Smooth muscle cell (in vitro differentiated cells): ENCODE results near the gene BABAM2. TPM values are rescaled to one million over a fixed set of nuclear protein-coding genes. Genes with fewer than 3 reads are reported as not detected.

Experiments
- DNase-seq: peaks from one replicate; lab custom pipeline; 2025; ENCODE audit not compliant: unreplicated experiment; lab: John Stamatoyannopoulos, UW
- H2AFZ ChIP-seq: fragments of 200-600 bp; sonication (generic); 2 replicates; pipeline ENCODE4 v1.6.0; 2016; ENCODE audit warnings: antibody characterized with exemption, low read depth, mild to moderate bottlenecking
- H3F3A ChIP-seq: fragments of 200-600 bp; sonication (generic); 2 replicates; pipeline ENCODE4 v1.6.0; 2017; ENCODE audit warnings: antibody characterized with exemption, low read depth
- H3K27ac ChIP-seq: fragments of 200-600 bp; sonication (generic); 2 replicates; pipeline ENCODE4 v1.5.1; 2016; ENCODE audit warnings: low read depth, mild to moderate bottlenecking
- H3K27me3 ChIP-seq: fragments of 200-600 bp; sonication (generic); 2 replicates; pipeline ENCODE4 v1.6.1; 2016; ENCODE audit warnings: low read depth, mild to moderate bottlenecking
- H3K36me3 ChIP-seq: fragments of 200-600 bp; sonication (generic); 2 replicates; pipeline ENCODE4 v1.5.1; 2016; ENCODE audit warnings: low read depth
- H3K4me1 ChIP-seq: fragments of 200-600 bp; sonication (generic); 2 replicates; pipeline ENCODE4 v1.5.1; 2016; ENCODE audit warnings: low read depth
- H3K4me2 ChIP-seq: fragments of 200-600 bp; sonication (generic); 2 replicates; pipeline ENCODE4 v1.6.0; 2016; ENCODE audit warnings: mild to moderate bottlenecking
- H3K4me3 ChIP-seq: fragments of 200-600 bp; sonication (generic); 2 replicates; pipeline ENCODE4 v1.5.1; 2016; ENCODE audit warnings: mild to moderate bottlenecking
- H3K79me2 ChIP-seq: fragments of 200-600 bp; sonication (generic); 2 replicates; pipeline ENCODE4 v1.6.0; 2016; ENCODE audit warnings: low read depth, mild to moderate bottlenecking
- H3K9ac ChIP-seq: fragments of 200-600 bp; sonication (generic); 2 replicates; pipeline ENCODE4 v1.6.0; 2016; ENCODE audit warnings: low read depth
- H3K9me3 ChIP-seq: fragments of 200-600 bp; sonication (generic); replicated peaks from 2 replicates; pipeline ENCODE4 v1.5.1; 2016; ENCODE audit warnings: low read depth
- H4K20me1 ChIP-seq: fragments of 200-600 bp; sonication (generic); 2 replicates; pipeline ENCODE4 v1.6.0; 2016; ENCODE audit warnings: low read depth
- WGBS: methylation state at CpG from one replicate; pipeline ENCODE4 v1.1.7; 2016; ENCODE audit warnings: low lambda C conversion rate; 5-methylcytosine and 5-hydroxymethylcytosine counted together
- polyA plus RNA-seq: library from polyadenylated mRNA; unstranded; fragments of >200 nt; fragmentation: Nextera tagmentation; extraction: Ambion mirVana; gene quantifications from 2 replicates; pipeline ENCODE4 v1.2.1, GENCODE V29; 2016
- total RNA-seq: library from RNA; depleted of rRNA; stranded (reverse); fragments of >200 nt; gene quantifications from 2 replicates; pipeline ENCODE4 v1.2.3, GENCODE V29; 2014
- TF ChIP-seq, protein P1 (sequence below): fragments of 200-600 bp; sonication (generic); IDR thresholded peaks from 2 replicates; pipeline ENCODE4 v1.5.1; 2017; ENCODE audit warnings: borderline replicate concordance, mild to moderate bottlenecking, antibody characterized with exemption; ENCODE audit not compliant: insufficient read depth, poor library complexity, severe bottlenecking

BABAM2 gene
- total and polyA plus RNA-seq, 2 experiments from 2014 or later = 26.5 to 29.1 TPM

DNA sequence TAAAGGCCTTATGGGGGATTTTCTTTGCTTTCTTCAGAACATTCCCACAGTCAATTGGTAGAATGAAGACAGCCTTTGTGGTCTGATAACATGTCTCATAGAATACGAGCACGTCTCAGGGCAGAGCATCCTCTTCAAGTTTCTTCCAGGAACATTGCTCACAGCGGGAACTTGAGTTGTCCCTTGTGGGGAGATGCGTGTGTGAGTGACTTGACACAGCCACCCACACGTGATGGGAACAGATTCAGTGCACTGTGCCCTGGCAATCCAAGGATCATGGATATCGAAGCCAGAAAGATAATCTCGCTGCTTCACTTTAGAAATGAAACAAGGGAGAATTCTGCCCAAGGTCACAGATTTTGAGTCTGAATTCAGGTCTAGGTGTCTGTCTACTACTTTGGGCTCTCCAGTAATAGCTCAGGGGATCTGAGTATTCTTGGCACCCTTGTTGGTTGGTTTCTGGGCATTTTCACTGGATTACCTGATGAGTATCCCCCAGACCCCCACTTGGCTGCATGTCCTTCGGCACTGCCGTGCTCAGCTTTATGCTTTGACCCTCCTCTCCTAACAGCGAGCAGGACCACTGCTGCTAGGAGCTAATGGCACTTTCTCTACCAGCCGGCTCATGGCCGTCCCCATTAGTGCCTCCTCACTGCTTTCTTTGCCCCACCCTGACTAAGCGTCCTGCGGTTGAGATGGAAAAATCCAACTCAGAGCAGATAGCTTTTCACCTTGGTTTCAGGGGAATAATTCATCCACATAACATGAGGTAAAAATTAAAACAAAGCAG, 426.2 kb downstream of the BABAM2 start:
- H3F3A ChIP-seq = no peaks in the 10 kb centered on the region
- no peaks in the 10 kb centered on the region for H3K9me3 ChIP-seq
- DNase-seq = no peak
- no peaks in the 10 kb centered on the region for H4K20me1 ChIP-seq
- H3K4me3 ChIP-seq = no peak overlapping the region
- H3K27me3 ChIP-seq = no peaks in the 10 kb centered on the region
- no peak overlapping the region for H3K27ac ChIP-seq
- TF ChIP-seq, protein P1, sequence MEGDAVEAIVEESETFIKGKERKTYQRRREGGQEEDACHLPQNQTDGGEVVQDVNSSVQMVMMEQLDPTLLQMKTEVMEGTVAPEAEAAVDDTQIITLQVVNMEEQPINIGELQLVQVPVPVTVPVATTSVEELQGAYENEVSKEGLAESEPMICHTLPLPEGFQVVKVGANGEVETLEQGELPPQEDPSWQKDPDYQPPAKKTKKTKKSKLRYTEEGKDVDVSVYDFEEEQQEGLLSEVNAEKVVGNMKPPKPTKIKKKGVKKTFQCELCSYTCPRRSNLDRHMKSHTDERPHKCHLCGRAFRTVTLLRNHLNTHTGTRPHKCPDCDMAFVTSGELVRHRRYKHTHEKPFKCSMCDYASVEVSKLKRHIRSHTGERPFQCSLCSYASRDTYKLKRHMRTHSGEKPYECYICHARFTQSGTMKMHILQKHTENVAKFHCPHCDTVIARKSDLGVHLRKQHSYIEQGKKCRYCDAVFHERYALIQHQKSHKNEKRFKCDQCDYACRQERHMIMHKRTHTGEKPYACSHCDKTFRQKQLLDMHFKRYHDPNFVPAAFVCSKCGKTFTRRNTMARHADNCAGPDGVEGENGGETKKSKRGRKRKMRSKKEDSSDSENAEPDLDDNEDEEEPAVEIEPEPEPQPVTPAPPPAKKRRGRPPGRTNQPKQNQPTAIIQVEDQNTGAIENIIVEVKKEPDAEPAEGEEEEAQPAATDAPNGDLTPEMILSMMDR = no peak
- H3K4me1 ChIP-seq = peaks cover 27% of the 10 kb centered on the region
- no peaks in the 10 kb centered on the region for H3K79me2 ChIP-seq
- no peaks in the 10 kb centered on the region for H3K36me3 ChIP-seq
- H2AFZ ChIP-seq = no peak overlapping the region
- H3K9ac ChIP-seq = no peak overlapping the region
- WGBS = 81% methylated on average over 14 of the region's 14 CpGs
- H3K4me2 ChIP-seq = no peak overlapping the region

DNA sequence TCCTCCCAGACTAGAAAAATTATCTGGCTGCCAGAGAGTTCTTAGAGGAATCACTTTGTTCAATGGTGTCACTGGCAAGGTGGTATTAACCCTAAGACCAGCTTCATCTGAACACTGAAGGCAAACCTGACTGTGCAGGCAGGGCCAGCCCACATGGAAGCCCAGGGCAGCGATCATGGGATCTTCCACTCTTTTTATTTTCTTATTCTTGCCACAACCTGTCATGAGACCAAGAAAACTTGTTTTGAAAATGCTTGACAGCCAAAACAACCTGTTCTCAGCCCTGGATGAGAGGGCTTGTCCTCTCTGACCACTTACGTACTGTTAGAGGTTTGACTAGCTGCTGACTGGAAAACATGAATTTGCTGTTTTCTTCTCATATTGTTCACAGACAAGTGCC, 426.9 kb downstream of the BABAM2 start:
- Histone ChIP-seq H3K79me2 (no peaks in the 10 kb centered on the region), H3F3A (no peaks in the 10 kb centered on the region), H3K36me3 (no peaks in the 10 kb centered on the region), H3K9ac (no peak overlapping the region), H3K27me3 (no peaks in the 10 kb centered on the region), H4K20me1 (no peaks in the 10 kb centered on the region), H3K4me3 (no peak overlapping the region), H3K4me1 (peaks cover 33% of the 10 kb centered on the region), H3K4me2 (no peak overlapping the region), H3K27ac (no peak overlapping the region), H2AFZ (no peak overlapping the region), H3K9me3 (no peaks in the 10 kb centered on the region)
- 84% methylated on average over 2 of the region's 2 CpGs for WGBS
- TF ChIP-seq, protein P1 = no peak
- no peak for DNase-seq

DNA sequence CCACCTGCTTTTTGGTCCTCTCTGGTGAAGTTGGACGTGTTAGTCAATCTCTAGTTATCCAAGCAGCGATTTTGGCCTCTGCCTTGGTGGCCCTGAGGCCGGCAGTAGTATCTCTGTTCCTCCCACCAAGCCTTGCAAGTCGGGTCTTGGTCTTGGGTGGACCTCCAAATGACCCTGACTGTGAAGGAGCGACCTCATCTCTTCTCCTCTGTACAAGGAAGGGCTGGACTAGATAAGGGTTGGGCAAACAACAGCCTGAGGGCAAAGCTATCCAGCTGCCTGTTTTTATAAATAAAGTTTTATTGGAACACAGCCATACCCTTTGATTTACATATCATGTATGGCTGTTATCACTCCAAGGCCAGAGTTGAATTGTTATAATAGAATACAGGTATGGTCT, 427.5 kb downstream of the BABAM2 start:
- Histone ChIP-seq H3K9ac (no peak overlapping the region), H2AFZ (no peak overlapping the region), H3K27ac (no peak overlapping the region), H3K27me3 (no peaks in the 10 kb centered on the region), H3K4me1 (peaks cover 35% of the 10 kb centered on the region), H3K79me2 (no peaks in the 10 kb centered on the region), H4K20me1 (no peaks in the 10 kb centered on the region), H3K36me3 (no peaks in the 10 kb centered on the region), H3F3A (no peaks in the 10 kb centered on the region), H3K4me2 (no peak overlapping the region), H3K9me3 (no peaks in the 10 kb centered on the region), H3K4me3 (no peak overlapping the region)
- TF ChIP-seq, protein P1 = no peak
- 88% methylated on average over 5 of the region's 5 CpGs for WGBS
- no peak for DNase-seq

DNA sequence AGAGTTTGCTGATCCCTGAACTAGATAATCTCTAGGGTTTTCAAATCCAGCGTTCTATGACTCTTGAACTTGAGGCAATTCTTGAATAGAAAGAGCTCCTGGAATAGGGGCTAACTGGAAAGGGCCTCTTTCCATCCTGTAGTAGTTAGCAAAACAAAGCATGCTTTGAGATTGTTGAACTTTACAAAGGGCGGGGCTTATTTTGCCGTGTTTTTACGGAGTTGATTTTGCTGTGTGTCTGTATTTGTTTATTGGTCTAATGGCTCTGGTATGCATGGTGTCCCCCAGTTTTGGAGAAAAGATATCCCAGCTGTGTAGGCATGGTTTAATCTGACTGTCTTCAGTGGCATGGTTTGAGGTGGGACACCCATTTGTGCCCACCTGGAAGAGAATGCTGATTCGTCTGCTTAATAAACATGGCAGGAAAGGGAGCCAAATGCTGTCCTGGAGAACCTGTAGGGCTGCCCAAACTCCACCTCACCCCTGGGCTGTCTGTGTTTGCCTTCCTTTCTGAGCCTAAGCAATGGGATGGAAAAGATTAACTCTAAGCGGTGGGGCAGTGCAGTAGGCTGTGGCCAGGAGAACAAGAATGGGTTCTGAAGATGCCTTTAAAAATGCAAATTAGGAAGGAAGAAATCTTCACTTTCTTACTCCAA, 428.1 kb downstream of the BABAM2 start:
- Histone ChIP-seq H3K27ac (no peak overlapping the region), H4K20me1 (no peaks in the 10 kb centered on the region), H3K4me1 (peaks cover 35% of the 10 kb centered on the region), H3K36me3 (no peaks in the 10 kb centered on the region), H3F3A (no peaks in the 10 kb centered on the region), H3K4me3 (no peak overlapping the region), H3K9ac (no peak overlapping the region), H3K27me3 (no peaks in the 10 kb centered on the region), H2AFZ (no peak overlapping the region), H3K9me3 (no peaks in the 10 kb centered on the region), H3K79me2 (no peaks in the 10 kb centered on the region), H3K4me2 (no peak overlapping the region)
- DNase-seq = no peak
- 77% methylated on average over 6 of the region's 6 CpGs for WGBS
- TF ChIP-seq, protein P1 = no peak
